ENCODE results near the gene GALC.

DNA sequence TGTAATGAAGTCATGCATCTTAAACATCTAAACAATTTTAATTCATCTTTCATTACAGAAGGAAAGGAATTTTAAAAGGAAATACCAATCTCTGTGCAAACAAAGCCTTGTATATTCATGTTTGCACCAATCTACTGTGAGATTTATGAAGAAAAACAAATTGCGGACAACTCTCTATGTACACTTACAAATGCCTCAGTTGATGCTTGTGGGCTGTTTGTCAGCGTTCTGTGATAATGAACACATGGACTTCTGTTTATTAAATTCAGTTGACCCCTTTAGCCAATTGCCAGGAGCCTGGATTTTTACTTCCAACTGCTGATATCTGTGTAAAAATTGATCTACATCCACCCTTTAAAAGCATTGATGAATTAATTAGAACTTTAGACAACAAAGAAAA is 17.3 kb upstream of the GALC start:
- TF ChIP-seq, protein P1, sequence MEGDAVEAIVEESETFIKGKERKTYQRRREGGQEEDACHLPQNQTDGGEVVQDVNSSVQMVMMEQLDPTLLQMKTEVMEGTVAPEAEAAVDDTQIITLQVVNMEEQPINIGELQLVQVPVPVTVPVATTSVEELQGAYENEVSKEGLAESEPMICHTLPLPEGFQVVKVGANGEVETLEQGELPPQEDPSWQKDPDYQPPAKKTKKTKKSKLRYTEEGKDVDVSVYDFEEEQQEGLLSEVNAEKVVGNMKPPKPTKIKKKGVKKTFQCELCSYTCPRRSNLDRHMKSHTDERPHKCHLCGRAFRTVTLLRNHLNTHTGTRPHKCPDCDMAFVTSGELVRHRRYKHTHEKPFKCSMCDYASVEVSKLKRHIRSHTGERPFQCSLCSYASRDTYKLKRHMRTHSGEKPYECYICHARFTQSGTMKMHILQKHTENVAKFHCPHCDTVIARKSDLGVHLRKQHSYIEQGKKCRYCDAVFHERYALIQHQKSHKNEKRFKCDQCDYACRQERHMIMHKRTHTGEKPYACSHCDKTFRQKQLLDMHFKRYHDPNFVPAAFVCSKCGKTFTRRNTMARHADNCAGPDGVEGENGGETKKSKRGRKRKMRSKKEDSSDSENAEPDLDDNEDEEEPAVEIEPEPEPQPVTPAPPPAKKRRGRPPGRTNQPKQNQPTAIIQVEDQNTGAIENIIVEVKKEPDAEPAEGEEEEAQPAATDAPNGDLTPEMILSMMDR (IDR thresholded peaks at IDR 0.05) = no peak
- TF ChIP-seq POLR2A (IDR thresholded peaks at IDR 0.05) = no peak
